ENCODE measurements around the gene C1orf94.

Gene C1orf94

GRCh38 chr1:34176830-34177603 lies at the start of gene C1orf94:
C1orf94 (plus strand) TSS chr1:34176907; CDS start chr1:34177790, 883 bp downstream.
- no peak for DNase-seq (ENCODE audit: low read depth in 2 of 2)

- DNase-seq (ENCODE audit: low read depth in 2 of 2) = no peak
Observed at GRCh38 chr1:34127006-34128000, 49.4 kb upstream of the C1orf94 start.

GRCh38 chr1:34128186-34128889 lies 48.4 kb upstream of the C1orf94 start:
- DNase-seq (ENCODE audit: low read depth in 2 of 2) = no peak

- DNase-seq (ENCODE audit: low read depth in 2 of 2) = no peak
Observed at GRCh38 chr1:34129630-34130029, 47.1 kb upstream of the C1orf94 start.

GRCh38 chr1:34130306-34130705 lies 46.4 kb upstream of the C1orf94 start:
- no peak for DNase-seq (ENCODE audit: low read depth in 2 of 2)

GRCh38 chr1:34131396-34132160 lies 45.1 kb upstream of the C1orf94 start:
- DNase-seq (ENCODE audit: low read depth in 2 of 2) = no peak

GRCh38 chr1:34132161-34132420 lies 44.6 kb upstream of the C1orf94 start:
- no peak for DNase-seq (ENCODE audit: low read depth in 2 of 2)

- DNase-seq (ENCODE audit: low read depth in 2 of 2) = no peak
Observed at GRCh38 chr1:34137411-34137810, 39.3 kb upstream of the C1orf94 start.

- DNase-seq (ENCODE audit: low read depth in 2 of 2) = no peak
Observed at GRCh38 chr1:34140011-34140676, 36.6 kb upstream of the C1orf94 start.

GRCh38 chr1:34143975-34144374 lies 32.7 kb upstream of the C1orf94 start:
- DNase-seq (ENCODE audit: low read depth in 2 of 2) = no peak

- no peak for DNase-seq (ENCODE audit: low read depth in 2 of 2)
Observed at GRCh38 chr1:34144766-34145165, 31.9 kb upstream of the C1orf94 start.

GRCh38 chr1:34147301-34147700 lies 29.4 kb upstream of the C1orf94 start:
- no peak for DNase-seq (ENCODE audit: low read depth in 2 of 2)

GRCh38 chr1:34149501-34149900 lies 27.2 kb upstream of the C1orf94 start:
- DNase-seq (ENCODE audit: low read depth in 2 of 2) = no peak

GRCh38 chr1:34153246-34153645 lies 23.5 kb upstream of the C1orf94 start:
- DNase-seq (ENCODE audit: low read depth in 2 of 2) = no peak

- DNase-seq (ENCODE audit: low read depth in 2 of 2) = no peak
Observed at GRCh38 chr1:34155860-34156259, 20.8 kb upstream of the C1orf94 start.

- DNase-seq (ENCODE audit: low read depth in 2 of 2) = no peak
Observed at GRCh38 chr1:34156739-34157138, 20.0 kb upstream of the C1orf94 start.

GRCh38 chr1:34162852-34163766 lies 13.6 kb upstream of the C1orf94 start:
- no peak for DNase-seq (ENCODE audit: low read depth in 2 of 2)

GRCh38 chr1:34163792-34164731 lies 12.6 kb upstream of the C1orf94 start:
- DNase-seq (ENCODE audit: low read depth in 2 of 2) = no peak
